GM10248 (cell line): ENCODE data around the gene INPP5D.
"Not testable (repeated sequence)": the region's sequence is repeated elsewhere in the genome, so short reads cannot be mapped to it uniquely, and the experiment has no call there.

ENCODE experiments used
- CTCF ChIA-PET: fragments of 300-600 bp; sonication (Branson Sonifier 250); formaldehyde crosslinking; extraction: SDS; loops from one replicate; lab custom pipeline; 2021; ENCODE audit warnings: antibody characterized with exemption; lab: Yijun Ruan, JAX
- POLR2A ChIA-PET: fragments of 350-650 bp; sonication (Branson Sonifier 250); formaldehyde crosslinking; extraction: SDS; loops from one replicate; lab custom pipeline; 2020; ENCODE audit warnings: antibody characterized with exemption; lab: Yijun Ruan, JAX
- DNase-seq: peaks from one replicate; pipeline ENCODE4 v3.0.0; 2012; ENCODE audit errors: extremely low spot score
- CTCF ChIP-seq: IDR thresholded peaks from 2 replicates; pipeline ENCODE4 v1.5.1; 2012; ENCODE audit warnings: mild to moderate bottlenecking, low read depth; ENCODE audit errors: extremely low read depth, missing control alignments, control extremely low read depth

The INPP5D gene

GRCh38 chr2:233119123-233119522, 59.0 kb downstream of the INPP5D start:
- POLR2A ChIA-PET = no interaction called here
- DNase-seq = no peak
- CTCF ChIA-PET = interaction anchor here (2.0 kb wide), 1 partner anchor 10 kb away, joined by 9 read pairs; no protein-coding TSS in a partner anchor
- TF ChIP-seq CTCF = no peak

- POLR2A ChIA-PET = no interaction called here
- CTCF ChIA-PET = no interaction called here
Measured at GRCh38 chr2:233119806-233120205, 59.7 kb downstream of the INPP5D start.

GRCh38 chr2:233120459-233120858, 60.3 kb downstream of the INPP5D start:
- DNase-seq = no peak
- TF ChIP-seq CTCF = no peak
- CTCF ChIA-PET = no interaction called here
- POLR2A ChIA-PET = no interaction called here

More at GRCh38 chr2:233119806-233120205, 59.7 kb downstream of the INPP5D start:
- TF ChIP-seq CTCF = no peak
- DNase-seq = no peak

GRCh38 chr2:233121856-233122255, 61.7 kb downstream of the INPP5D start:
- ChIA-PET POLR2A (no interaction called here), CTCF (interaction anchor here (1.2 kb wide), 1 partner anchor 14 kb away, joined by 5 read pairs; no protein-coding TSS in a partner anchor)

GRCh38 chr2:233122541-233122940, 62.4 kb downstream of the INPP5D start:
- no peak for DNase-seq
- CTCF ChIA-PET = interaction anchor here (1.2 kb wide), 1 partner anchor 15 kb away, joined by 5 read pairs; no protein-coding TSS in a partner anchor
- POLR2A ChIA-PET = no interaction called here
- no peak for TF ChIP-seq CTCF

More at GRCh38 chr2:233121856-233122255, 61.7 kb downstream of the INPP5D start:
- no peak for TF ChIP-seq CTCF
- DNase-seq = no peak

- CTCF ChIA-PET, POLR2A ChIA-PET: not testable (repeated sequence)
Measured at GRCh38 chr2:233123576-233123975, 63.4 kb downstream of the INPP5D start.

GRCh38 chr2:233124421-233125080, 64.4 kb downstream of the INPP5D start:
- peak; percentile 74 for DNase-seq
- no peak for TF ChIP-seq CTCF
- ChIA-PET CTCF (interaction anchor here (1.1 kb wide), 1 partner anchor 38 kb away, joined by 3 read pairs; no protein-coding TSS in a partner anchor), POLR2A (no interaction called here)

More at GRCh38 chr2:233123576-233123975, 63.4 kb downstream of the INPP5D start:
- not testable (repeated sequence) for DNase-seq
